Stimulated activated CD8-positive, alpha-beta memory T cell treated with anti-CD3 and anti-CD28 coated beads, Interleukin-4, amount 100 ng/mL, for 4 hours (primary cell): Measurements from ENCODE around the gene PCNX2.

ENCODE experiments used
- DNase-seq, 2 donors: peaks; one replicate each; pipeline ENCODE4 v3.0.0-alpha.2; 2020; ENCODE audit warnings: low read depth in 2 of 2, low spot score in 1 of 2

PCNX2 gene

GRCh38 chr1:232990176-232991128 lies 305.1 kb downstream of the PCNX2 start:
- DNase-seq: no peak

DNA sequence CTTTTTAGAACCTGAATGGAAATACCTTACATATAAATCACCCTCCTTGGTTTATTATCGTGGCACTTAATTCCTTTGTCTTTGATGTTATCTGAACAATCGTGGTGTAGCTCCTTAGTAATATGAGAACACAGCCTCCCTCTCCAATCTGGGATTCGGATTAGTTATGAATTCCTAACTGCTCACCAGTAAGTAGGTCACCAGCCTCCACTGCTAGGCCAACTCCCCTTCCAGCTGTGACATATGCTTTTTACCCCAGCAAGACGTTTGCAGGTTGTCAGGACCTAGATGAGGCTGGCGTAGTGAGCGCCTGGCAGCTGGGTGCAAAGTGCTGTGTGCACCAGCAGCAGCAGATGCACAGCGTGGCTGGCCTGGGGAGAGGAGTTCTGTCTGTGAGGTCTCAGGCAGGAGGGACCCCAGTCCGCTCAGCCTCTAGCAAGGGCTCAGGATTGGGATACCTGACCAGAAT lies 306.9 kb downstream of the PCNX2 start:
- no peak for DNase-seq

GRCh38 chr1:232987774-232988140 lies 307.8 kb downstream of the PCNX2 start:
- no peak for DNase-seq

DNA sequence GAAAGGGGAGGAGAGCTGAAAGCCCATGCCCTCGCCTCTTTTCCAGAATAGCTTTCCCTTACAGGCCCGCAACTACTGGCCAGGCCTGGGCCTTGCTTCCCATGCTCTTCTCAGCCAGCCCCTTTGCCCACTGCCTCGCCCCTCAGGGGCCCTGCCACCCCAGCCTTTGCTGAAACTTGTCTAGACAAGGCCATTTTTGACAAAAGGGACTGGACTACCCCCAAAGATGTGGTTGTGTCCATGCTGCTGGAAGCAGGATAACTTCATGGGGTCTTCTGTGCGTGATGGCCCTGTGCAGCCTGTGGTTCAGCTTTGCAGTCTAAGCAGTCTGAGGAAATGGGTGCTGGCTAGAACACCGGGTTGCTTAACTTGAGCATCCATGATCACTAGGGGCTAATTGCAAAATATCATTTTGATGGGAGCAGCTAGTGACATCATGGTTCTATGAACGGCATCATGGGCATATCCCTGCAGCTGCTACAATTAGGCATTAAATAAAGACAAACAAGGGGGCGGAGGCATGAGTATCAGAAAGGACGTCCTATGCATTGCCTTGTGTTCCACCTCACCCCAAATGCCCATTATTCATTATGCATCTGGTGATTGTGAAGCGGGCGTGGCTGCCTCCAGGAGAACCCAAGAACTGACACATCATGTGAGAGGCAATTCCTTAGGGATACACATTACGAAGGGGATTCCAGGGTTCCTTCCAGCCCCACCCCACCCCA lies 308.3 kb downstream of the PCNX2 start:
- DNase-seq: no peak

DNA sequence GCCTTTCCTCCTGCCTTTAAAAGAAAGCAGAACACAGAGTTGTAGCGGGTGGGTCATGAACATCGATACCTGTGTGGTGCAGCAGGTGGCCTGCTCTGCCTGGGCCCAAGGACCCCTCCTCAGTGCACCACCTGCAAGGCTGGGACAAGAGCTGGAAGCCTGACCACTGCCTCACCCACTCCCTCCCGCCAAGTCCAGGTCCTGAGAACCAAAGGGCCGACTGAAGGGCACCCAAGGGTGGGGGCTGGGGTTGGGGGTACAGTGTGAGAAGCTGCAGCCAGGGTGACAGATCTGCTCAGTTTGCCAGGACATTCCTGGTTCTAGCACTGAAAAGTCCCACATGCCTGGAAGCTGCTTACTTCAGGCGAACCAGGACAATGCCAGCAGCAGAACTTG lies 309.0 kb downstream of the PCNX2 start:
- DNase-seq: no peak

GRCh38 chr1:232985882-232986526 lies 309.5 kb downstream of the PCNX2 start:
- no peak for DNase-seq

DNA sequence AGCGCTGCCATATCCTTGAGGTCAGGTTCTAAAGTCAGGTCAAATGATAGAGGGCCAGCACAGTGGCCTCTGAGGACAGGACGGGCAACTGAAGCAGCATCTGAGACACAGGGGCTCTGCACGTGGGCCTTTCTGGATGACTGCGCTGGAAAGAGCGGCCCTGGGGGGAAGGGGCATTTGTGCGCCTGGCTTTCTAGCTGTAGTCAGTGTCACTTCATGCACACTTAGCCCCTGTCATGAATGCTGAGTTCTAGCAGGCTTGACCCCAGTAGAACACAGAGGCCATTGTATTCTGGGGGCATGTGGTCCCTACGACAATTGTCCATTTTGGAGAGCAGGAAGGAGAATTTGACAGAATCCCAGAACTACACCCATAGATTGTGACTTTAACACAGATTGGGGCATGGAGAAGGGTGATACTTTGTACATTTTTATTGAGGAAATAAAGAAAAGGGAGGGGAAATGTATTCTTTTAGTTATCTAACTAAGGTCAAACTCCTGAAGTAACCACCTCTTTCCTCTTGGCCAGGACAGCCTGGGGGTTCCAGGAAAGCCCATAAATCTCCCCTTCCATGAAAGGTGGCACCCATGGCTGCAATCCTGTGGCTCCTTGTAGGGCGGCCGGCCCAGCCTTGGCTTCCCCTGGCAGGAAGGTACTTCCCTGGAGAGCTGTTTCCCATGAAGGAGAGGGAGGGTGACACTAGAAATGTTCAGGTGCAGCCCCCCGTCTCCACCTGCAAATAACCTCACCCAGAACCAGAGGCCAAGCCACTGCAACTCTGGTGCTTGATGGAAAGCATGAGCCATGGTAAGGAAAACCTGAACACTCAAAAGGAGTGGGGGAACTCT lies 310.7 kb downstream of the PCNX2 start:
- no peak for DNase-seq

GRCh38 chr1:232983817-232984567 lies 311.5 kb downstream of the PCNX2 start:
- no peak for DNase-seq

GRCh38 chr1:232983375-232983774 lies 312.1 kb downstream of the PCNX2 start:
- DNase-seq: no peak

DNA sequence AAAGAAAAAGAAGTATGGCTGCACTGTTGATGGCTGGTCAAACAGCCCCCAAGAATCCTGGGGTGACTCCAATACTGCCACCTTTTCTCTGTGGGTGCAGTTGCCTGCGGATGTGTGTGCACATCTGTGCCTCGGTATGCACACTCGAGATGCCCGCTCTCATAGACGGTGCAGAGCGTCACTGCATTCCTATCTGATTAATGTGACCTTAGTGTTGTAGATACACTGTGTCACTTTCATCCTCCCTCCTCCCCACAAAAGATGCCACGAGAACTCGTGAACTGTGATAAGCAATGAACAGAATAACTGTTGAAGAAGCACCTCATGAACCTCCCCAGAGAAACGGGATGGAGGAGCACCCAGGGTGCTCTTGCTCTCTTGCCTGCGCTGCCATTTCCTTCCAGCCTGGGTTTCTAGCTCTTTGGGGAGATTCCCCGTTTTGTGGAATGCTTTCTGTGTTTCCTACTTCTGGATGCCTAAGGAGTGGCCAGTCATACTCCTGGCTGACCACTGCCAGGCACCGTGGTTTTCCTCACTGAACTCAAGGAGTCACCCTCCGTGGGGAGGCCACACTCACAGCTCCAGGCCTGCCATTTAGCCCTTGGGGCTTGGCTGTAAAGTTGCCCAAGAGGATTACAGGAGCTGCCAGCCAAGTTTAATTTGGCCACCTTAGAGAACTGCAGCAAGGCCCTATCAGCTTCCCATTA lies 313.1 kb downstream of the PCNX2 start:
- DNase-seq: no peak

- DNase-seq: no peak
Measured at GRCh38 chr1:232980986-232981560, 314.5 kb downstream of the PCNX2 start.

DNA sequence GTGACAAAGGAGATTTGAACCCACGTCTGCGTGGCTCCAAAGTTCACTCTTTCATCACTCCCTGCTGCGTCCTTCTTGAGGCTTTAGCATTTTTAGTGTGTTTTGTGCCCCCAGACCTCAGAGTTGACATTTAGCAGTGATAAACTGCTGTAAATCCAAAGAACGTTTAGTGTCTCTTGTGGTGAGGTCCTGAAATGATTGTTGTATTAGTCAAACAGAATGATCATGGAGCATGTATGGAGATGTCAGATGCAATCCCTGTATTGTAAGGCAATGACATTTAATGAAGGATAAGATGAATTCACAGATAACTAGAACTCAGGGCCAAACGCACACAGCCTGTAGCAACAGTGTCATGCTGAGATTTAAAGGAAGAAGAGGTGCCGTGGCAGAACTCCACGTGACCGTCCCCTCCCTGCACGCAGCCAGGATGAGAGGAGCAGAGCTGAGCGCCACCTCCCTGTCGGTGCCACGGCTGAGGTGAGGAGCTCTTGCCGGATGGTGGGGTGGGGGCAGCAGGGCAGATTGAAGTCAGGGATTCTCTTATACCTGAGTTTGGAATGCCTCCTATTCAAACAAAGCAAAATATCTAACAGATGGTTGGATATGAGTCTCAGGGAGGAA lies 315.1 kb downstream of the PCNX2 start:
- DNase-seq: no peak

GRCh38 chr1:232979558-232979957 lies 316.0 kb downstream of the PCNX2 start:
- DNase-seq: no peak

DNA sequence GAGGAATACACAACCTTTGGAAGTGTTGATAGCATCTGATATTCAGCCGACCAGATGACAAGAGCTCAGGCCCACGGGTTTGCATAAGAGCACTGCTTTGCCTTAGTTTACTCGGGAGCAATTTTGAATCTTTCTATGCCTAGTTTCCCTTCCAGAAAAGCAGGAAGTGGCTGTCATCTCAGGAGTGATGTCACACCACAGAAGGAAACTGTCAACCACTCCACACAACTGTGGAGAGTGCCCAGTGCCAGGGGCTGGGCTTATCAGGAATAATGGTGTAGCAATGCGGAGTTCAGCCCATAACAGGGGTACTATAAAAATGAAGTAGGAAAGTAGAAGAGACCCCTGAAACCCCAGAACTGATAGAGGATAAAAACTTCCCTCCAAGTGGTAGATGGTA lies 316.7 kb downstream of the PCNX2 start:
- no peak for DNase-seq

- no peak for DNase-seq
Measured at GRCh38 chr1:232978091-232978634, 317.4 kb downstream of the PCNX2 start.

- DNase-seq: no peak
Measured at GRCh38 chr1:232974971-232975370, 320.6 kb downstream of the PCNX2 start.

- no peak for DNase-seq
Measured at GRCh38 chr1:232973652-232974611, 321.6 kb downstream of the PCNX2 start.
